Eye (tissue), 1 donor: ENCODE data around the gene OGFOD3.
"Not testable (repeated sequence)": the region's sequence is repeated elsewhere in the genome, so short reads cannot be mapped to it uniquely, and the experiment has no call there.

ENCODE experiments used
- DNase-seq: peaks from one replicate; pipeline ENCODE4 v3.0.0-alpha.2; 2015

Gene OGFOD3

DNA sequence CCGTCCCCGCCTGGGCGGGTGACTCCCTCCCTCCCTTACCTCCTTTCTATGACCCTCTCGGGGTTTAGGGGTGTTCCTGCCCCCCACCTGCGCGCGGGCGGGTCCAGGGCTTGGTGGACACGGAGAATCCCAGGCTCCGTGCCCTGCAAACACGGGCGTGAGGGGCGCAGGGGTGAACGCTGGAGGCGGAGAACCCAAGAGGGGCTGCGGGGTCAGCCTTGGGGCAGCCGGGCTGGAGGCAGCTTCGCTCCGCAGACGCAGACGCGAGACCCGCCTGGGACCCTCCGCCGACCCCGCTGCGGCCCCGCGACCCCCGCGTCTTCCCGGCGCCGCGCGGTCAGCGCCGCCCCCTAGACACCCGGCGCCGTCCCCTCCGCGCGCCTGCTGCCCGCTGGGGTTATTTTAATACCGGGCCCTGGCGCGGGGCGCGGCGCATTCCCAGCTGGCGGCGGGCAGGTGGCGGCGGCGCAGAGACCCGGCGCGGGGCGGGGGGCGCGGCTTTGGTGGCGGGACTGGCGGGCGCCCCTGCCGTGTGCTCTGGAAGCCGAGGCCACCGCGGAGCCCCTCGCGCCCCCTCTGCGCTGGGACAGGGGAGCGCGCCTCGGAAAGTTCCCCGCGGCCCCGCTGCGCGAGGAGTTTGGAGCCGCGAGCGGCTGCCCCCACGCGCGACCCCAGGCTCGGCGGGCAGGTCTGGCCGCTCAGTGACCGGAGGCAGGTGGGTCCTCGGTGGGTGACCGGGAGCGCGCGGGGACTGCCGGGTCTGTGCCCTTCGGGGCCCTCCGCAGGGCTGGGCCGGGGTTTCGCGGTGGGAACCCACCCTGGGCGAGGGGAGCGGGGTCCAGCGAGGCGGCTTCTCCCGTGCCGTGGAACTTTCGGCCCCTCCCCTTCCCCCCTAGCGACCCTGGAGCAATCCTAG is 46.8 kb downstream of the OGFOD3 start, which contains the start of gene UTS2R:
Gene UTS2R, plus strand, starts transcription at position 433 of the 916 bp plus-strand sequence. CDS start 2,560 bp downstream, outside the sequence.
- DNase-seq: peak; percentile 61

DNA sequence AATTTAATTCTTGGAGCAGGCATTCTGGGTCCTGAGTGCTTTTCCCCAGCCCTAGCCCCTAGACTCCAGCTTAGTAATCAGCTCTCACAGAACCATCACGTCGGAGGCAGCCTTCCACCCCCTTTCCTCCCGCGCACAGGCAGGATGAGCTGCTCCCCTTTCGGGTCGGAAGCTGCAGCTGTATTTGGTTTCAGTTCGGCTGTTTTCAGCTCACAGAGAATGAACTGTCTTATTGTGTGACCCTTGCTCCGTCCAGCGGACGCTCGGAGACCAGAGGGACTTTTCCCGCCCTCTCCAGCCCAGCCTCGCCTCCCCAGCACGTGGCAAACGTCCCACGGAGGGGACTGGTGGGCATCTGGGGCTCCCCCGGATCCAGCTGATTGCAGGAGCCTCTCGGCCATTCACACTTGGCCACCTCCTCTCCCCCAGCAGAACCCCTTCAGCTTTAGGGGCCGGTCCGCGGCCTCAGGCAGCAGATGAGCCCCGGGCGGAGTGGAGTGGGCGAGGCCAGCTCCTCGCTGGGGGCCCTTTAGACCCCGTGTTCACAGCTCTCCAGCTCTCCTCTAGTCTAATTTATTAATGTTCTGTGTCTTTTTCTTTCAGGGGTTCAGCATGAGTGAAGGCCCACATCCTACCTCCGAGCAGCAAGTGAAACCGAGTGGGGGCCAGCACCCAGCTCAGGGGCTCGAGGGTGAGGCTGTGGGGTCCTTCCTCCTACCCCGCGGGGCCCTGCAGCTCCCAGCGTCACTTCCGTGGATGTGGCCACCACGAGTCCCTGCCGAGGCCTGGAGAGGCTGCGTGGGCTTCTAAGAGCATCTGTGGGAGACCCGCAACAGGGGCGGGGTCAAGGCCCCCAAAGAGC is 47.7 kb downstream of the OGFOD3 start:
- DNase-seq: peak; percentile 48

DNA sequence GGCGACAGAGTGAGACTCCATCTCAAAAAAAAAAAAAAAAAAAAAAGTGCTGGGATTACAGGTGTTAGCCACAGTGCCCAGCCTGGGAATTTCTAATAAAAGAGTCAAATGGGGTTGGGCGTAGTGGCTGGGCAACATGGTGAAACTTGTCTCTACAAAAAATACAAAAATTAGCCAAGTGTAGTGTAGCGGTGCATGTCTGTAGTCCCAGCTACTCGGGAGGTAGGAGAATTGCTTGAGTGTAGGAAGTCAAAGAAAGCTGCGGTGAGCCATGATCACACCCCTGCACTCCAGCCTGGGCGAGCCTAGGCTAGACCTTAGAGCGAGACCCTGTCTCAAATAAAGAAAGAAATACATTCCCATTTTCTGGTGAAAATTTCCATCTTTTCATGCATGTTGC is 49.2 kb downstream of the OGFOD3 start:
- no peak for DNase-seq

DNA sequence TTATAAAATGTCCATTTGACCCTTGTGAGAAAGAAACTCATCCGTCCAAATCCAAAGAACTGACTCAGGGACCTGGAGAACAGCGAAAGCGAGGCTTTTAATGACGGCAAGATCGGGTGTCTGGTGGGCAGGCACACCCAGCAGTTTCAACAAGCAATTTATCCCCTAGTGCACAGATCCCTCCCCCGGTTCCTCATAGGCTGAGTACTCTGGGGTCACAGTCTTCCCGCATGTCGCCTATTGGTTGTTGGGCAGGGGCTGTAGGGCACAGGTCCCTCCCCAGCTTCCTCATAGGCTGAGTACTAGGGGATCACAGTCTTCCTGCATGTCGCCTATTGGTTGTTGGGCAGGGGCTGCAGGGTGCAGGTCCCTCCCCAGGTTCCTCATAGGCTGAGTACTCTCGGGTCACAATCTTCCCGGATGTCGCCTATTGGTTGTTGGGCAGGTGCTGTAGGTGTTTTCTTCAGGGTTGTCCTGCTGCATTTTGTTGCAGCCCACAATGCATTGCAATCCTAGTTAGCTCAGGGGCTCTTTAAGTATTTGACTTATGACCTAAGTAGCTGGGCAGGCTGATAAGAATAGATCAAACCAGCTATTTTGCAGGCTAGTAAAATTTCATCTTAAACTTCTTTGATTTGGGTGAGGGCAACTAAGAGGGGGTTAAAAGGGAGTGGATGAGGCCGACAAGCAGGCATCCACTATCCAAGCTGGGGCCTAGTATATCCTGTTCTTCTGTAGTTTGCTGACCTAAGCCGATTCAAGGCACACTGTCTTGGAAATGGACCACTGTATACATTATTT is 50.5 kb downstream of the OGFOD3 start:
- no peak for DNase-seq

GRCh38 chr17:82366749-82367148 is 51.6 kb downstream of the OGFOD3 start:
- no peak for DNase-seq

GRCh38 chr17:82365606-82366295 is 52.6 kb downstream of the OGFOD3 start:
- DNase-seq: no peak

DNA sequence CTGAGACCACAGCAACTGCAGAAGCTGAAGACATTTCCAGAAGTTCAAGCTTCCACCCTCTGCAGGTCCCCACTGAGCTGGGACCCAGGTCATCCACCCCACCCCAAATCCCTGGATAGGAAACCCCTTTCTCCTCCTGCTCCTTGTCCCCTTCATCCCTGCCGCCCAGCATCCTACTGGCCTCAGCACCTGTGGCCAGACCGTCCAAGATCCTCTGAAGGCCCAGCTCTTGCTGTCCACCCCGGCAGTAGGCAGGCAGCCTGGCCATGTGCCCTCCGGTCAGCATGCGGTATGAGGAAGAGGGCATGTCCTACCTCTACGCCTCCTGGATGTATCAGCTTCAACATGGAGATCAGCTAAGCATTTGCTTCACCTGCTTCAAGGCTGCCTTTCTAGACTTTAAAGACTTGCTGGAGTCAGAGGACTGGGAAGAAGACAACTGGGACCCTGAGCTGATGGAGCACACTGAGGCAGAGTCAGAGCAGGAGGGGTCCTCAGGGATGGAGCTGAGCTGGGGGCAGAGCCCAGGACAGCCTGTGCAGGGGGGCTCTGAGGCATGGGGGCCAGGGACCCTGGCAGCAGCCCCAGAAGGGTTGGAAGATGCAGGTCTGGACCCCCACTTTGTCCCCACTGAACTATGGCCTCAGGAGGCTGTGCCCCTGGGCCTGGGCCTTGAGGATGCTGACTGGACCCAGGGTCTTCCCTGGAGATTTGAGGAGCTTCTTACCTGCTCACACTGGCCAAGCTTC is 56.3 kb downstream of the OGFOD3 start:
- no peak for DNase-seq

DNA sequence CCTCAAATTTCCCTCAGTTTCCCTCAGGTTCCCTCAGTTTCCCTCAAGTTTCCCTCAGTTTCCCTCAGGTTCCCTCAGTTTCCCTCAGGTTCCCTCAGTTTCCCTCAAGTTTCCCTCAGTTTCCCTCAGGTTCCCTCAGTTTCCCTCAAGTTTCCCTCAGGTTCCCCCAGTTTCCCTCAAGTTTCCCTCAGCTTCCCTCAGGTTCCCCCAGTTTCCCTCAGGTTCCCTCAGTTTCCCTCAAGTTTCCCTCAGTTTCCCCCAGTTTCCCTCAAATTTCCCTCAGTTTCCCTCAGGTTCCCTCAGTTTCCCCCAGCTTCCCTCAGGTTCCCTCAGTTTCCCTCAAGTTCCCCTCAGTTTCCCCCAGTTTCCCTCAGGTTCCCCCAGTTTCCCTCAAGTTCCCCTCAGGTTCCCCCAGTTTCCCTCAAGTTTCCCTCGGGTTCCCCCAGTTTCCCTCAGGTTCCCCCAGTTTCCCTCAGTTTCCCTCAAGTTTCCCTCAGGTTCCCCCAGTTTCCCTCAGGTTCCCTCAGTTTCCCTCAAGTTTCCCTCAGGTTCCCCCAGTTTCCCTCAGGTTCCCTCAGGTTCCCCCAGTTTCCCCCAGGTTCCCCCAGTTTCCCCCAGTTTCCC is 58.8 kb downstream of the OGFOD3 start:
- DNase-seq: not testable (repeated sequence)

GRCh38 chr17:82358465-82359350 is 59.7 kb downstream of the OGFOD3 start, which contains the start of gene TEX19:
TEX19 (plus strand) TSS chr17:82359247; CDS start chr17:82362151, 2,904 bp downstream.
- no peak for DNase-seq

- no peak for DNase-seq
Measured at GRCh38 chr17:82357394-82357793, 61.0 kb downstream of the OGFOD3 start.

DNA sequence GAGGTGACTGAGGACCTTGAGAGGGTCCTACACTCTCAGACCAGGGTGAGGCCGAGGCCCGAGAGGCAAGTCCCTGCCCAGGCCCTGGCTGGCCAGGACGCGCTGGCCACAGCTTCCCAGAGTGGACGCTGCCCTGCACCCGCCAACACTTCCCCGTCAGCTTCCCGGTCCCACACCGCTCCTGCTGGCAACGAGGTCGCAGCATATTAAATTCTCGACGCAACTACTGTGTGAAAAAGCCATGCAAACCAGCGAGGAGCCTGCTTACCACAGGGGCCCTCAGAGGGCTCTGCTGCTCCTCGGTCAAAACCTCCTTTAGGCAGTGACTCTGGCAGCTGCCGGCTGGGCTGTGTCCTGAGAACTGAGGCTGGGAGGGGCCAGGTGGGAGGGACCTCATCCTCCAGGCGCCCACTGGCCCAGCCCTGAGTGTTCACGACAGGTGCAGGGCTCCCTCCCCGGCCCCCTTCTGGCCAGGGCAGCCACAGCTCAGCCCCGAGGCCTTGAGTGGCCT is 61.5 kb downstream of the OGFOD3 start:
- no peak for DNase-seq

- DNase-seq: peak; percentile 47
Measured at GRCh38 chr17:82355770-82356427, 62.5 kb downstream of the OGFOD3 start.

- no peak for DNase-seq
Measured at GRCh38 chr17:82354804-82355308, 63.5 kb downstream of the OGFOD3 start.

DNA sequence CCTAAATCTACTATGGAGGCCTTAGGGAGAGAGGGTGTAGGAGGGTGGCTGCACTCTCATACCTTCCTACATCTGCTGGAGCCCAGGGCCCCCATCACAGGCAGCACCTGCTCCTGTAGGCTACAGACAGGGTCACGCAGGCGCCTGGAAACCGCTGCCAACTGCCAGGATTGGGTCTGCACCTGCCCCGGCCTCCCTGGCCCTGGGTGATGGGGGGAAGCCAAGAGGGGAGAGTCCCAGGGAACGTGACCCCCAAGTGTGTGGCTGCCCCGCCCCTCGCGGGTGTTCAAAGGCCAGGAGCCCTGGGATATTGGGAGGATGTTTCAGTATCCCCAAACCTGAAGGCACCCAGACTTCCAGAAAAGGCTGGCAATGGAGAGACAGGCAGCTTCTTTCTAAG is 64.9 kb downstream of the OGFOD3 start:
- DNase-seq: no peak

DNA sequence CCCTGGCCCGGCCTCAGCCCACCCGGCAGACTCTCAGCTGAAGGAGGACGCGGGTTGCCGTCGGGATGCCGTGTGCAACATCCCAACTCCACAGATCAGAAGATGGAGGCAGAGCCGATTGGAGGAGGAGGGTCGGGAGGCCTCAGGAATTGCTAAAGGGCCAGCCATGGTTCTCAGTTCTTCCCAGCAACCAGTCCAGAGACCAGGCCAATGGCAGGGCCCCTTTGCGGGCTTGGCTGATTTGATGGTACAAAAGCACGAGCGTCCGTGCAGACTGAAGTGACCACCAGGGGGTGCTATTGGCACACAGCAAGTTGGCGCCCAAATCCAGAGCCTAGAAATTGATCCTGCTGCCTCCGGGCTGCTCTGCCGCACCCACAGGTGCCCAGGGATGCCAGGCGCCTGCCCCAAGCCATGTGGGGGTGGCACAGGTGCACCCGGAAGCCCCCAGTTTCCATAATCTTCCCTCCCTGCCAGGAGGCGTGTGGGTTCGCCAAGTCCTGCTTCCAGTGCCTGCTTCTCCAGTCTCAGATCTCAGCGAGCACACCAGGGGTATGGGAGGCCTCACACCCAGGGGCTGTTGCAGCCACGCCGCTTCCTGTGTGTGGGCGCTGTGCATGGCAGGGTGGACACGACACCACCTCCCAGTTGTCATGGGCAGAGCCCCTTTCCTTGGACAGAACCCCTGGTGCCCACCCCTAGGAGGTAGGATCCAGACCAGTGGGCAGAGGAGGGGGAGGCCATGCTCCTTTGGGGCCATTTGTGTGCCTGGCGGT is 66.5 kb downstream of the OGFOD3 start:
- peak; percentile 97 for DNase-seq

DNA sequence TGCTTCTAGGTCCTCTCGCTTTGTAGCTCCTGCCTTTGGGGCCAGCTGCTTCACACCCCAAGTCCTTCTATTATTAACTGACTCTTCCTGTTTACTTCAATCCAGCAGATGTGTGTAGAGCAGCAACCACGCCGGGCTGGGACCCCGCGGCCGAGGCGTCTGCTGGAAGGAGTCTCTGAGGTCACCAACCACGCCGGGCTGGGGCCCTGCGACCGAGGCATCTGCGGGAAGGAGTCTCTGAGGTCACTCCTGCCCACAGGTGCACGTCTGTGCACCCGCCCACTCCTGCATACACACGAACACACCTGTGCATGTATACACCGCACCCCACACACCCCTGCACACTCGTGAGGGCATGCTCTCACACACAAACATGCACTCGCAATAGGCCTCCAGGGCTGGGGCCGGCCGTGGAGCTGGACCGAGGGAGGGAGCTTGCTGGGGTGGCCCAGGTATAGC is 67.1 kb downstream of the OGFOD3 start:
- DNase-seq: no peak

DNA sequence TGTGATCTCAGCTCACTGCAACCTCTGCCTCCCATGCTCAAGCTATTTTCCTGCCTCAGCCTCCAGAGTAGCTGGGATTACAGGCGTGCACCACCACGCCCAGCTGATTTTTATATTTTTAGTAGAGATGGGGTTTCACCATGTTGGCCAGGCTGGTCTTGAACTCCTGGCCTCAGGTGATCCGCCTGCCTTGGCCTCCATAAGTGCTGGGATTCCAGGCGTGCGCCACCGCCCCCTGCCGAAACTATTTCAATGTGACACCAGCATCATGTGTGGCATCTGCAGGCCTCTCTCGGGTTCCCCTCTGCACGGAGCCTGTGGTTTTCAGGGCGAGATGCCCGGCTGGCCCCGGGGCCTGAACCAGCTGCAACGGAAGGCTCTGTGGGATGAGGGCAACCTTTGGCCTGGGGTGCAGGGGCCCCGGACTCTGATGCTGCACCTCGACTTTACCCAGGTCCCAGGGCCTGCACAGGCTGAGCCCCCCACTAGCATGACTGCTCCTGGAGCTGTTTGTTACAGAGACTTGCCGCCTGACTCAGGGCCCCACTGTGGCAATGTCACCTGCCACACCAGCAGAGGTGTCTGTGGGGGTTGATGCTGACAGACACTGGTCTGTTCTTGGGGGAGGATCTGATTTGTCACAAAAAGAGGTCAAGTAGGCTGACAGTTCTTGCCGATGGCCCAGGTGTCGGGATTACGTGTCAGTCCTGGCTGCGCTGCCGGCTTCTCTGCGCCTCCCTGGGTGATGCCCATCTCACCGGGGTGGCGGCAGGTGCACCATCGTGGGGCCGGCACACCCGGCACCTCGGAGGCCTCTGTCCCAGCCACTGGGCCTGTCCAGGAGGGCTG is 68.0 kb downstream of the OGFOD3 start:
- no peak for DNase-seq
